Sigmoid colon (tissue), 4 donors: ENCODE data around the gene RCOR2.

Experiments
- POLR2A ChIP-seq, 2 donors: fragments of 450-650 bp; IDR thresholded peaks; one replicate each; pipeline ENCODE4 v1.6.1; 2016; ENCODE audit warnings: antibody characterized with exemption in 2 of 2, mild to moderate bottlenecking in 2 of 2, moderate library complexity in 2 of 2
- POLR2AphosphoS5 ChIP-seq, 4 donors: sonication (generic); formaldehyde crosslinking; IDR thresholded peaks; one replicate each; pipeline ENCODE4 v1.6.1; 2017; ENCODE audit warnings: antibody characterized with exemption in 4 of 4
- TF ChIP-seq, protein P1 (sequence below), 4 experiments: fragments of 450-650 bp in 3 of 4; fragments of 200-600 bp in 1 of 4; IDR thresholded peaks; one replicate each; pipeline ENCODE4 v1.5.1; 2016 to 2019; ENCODE audit warnings: antibody characterized with exemption in 4 of 4, mild to moderate bottlenecking in 3 of 4, moderate library complexity in 2 of 4

GRCh38 chr11:63904743-63905142, 12.2 kb downstream of the RCOR2 start:
- no peak for TF ChIP-seq POLR2A (IDR thresholded peaks at IDR 0.05)
- TF ChIP-seq, protein P1, sequence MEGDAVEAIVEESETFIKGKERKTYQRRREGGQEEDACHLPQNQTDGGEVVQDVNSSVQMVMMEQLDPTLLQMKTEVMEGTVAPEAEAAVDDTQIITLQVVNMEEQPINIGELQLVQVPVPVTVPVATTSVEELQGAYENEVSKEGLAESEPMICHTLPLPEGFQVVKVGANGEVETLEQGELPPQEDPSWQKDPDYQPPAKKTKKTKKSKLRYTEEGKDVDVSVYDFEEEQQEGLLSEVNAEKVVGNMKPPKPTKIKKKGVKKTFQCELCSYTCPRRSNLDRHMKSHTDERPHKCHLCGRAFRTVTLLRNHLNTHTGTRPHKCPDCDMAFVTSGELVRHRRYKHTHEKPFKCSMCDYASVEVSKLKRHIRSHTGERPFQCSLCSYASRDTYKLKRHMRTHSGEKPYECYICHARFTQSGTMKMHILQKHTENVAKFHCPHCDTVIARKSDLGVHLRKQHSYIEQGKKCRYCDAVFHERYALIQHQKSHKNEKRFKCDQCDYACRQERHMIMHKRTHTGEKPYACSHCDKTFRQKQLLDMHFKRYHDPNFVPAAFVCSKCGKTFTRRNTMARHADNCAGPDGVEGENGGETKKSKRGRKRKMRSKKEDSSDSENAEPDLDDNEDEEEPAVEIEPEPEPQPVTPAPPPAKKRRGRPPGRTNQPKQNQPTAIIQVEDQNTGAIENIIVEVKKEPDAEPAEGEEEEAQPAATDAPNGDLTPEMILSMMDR (IDR thresholded peaks at IDR 0.05): no peak
- TF ChIP-seq POLR2AphosphoS5 (IDR thresholded peaks at IDR 0.05): no peak
